Measurements from ENCODE around the gene PRKACB. TPM values are rescaled to one million over a fixed set of nuclear protein-coding genes. Genes with fewer than 3 reads are reported as not detected.

The PRKACB gene
- total and polyA plus RNA-seq, 10 of the 15 experiments (the other 5 are each of a cell fraction or from before 2014, with no cell fraction given) = 3.1 to 9.0 (median 7.1) TPM; not detected in 1

DNA sequence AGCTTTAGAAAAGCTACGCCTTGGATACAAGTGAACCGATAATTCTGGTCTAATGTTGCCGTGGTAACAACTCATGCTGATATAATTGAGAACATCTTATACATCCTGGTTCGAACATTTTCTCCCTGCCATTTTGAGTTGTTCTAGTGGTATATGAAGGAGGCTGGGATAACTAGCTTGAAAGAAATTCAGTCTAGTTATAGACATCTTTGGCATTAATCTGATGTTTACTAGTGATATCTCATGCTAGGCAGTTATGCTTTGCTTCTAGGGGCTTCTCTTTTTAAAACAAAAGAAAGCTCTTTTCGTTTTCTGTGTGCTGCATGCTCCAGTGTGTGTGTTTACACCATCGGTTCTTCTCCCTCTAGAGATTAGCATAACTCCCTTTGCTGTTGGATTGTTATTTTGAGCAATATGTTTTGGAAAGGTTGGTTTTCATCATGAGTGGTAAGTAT is 20.5 kb downstream of the PRKACB start (continued):
- TF ChIP-seq ZNF592 (IDR thresholded peaks at IDR 0.05) (no peak), STAT3 (IDR thresholded peaks at IDR 0.05; ENCODE audit: low read depth, low read length) (no peak), ATF7 (IDR thresholded peaks at IDR 0.05; ENCODE audit: low read depth) (no peak), RBBP5 (conservative IDR thresholded peaks at IDR 0.05) (no peak), POU2F2 (IDR thresholded peaks at IDR 0.05; ENCODE audit: borderline replicate concordance, low read depth, low read length) (no peak)

DNA sequence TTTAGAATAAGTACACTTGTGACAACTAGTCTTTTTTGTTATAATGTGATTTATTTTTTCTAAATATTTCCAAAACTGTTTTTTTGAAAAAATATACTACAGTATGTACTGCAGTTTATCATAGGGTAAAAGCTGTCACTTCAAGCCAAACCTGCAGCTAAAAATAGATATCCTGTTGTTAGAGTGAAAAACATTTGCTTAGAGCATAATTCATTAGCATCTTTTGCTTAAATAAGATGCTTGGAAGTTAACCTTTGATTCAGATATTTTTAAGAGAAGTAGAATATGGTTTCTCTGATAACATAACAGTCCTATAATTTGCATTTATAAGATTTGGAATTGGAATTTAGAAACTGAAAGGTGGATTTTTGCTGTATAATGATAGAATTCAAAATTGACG is 21.5 kb downstream of the PRKACB start:
- no peaks in the 10 kb centered on the region for H4K20me1 ChIP-seq (ENCODE audit: control insufficient read depth, insufficient read depth)
- H3K4me3 ChIP-seq = no peak overlapping the region
- no peaks in the 10 kb centered on the region for H3K9me3 ChIP-seq (replicated peaks; ENCODE audit: control insufficient read depth, insufficient read depth, low read length)
- no TSS peak for BruUV-seq (replicated peaks)
- no peak overlapping the region for H2AFZ ChIP-seq (ENCODE audit: control insufficient read depth, low read depth, low read length)
- ChIA-PET POLR2A (no interaction called here), RAD21 (ENCODE audit: unreplicated experiment) (no interaction called here), SMC1A (ENCODE audit: uncharacterized antibody, unreplicated experiment) (no interaction called here), CTCF (no interaction called here)
- H3K36me3 ChIP-seq (ENCODE audit: control insufficient read depth in 2 of 2, insufficient read depth in 2 of 2, low read length in 1 of 2) = no peaks in the 10 kb centered on the region
- H3K27me3 ChIP-seq (replicated peaks in 1 of 2; ENCODE audit: control insufficient read depth in 2 of 2, insufficient read depth in 2 of 2, low read length in 1 of 2) = no peaks in the 10 kb centered on the region
- FAIRE-seq (no peak), DNase-seq (ENCODE audit: low read depth, low spot score) (no peak), ATAC-seq (no peak)
- TF ChIP-seq POLR2A (IDR thresholded peaks at IDR 0.05; ENCODE audit: low read depth, low read length) = no peak
- TF ChIP-seq, protein P1, sequence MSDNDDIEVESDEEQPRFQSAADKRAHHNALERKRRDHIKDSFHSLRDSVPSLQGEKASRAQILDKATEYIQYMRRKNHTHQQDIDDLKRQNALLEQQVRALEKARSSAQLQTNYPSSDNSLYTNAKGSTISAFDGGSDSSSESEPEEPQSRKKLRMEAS (IDR thresholded peaks at IDR 0.05; ENCODE audit: low read depth, low read length) = no peak
- TF ChIP-seq JUNB (IDR thresholded peaks at IDR 0.05) = no peak
- TF ChIP-seq, protein P2, sequence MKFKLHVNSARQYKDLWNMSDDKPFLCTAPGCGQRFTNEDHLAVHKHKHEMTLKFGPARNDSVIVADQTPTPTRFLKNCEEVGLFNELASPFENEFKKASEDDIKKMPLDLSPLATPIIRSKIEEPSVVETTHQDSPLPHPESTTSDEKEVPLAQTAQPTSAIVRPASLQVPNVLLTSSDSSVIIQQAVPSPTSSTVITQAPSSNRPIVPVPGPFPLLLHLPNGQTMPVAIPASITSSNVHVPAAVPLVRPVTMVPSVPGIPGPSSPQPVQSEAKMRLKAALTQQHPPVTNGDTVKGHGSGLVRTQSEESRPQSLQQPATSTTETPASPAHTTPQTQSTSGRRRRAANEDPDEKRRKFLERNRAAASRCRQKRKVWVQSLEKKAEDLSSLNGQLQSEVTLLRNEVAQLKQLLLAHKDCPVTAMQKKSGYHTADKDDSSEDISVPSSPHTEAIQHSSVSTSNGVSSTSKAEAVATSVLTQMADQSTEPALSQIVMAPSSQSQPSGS (IDR thresholded peaks at IDR 0.05; ENCODE audit: low read length) = no peak
- in situ Hi-C loops (cut with MboI) (no loop called here), intact Hi-C loops (cut with micrococcal nuclease; ENCODE audit: unreplicated experiment) (no loop called here)
- peaks cover 9% of the 10 kb centered on the region; the same call in 1 of the 2 replicates for H3K4me1 ChIP-seq (ENCODE audit: control insufficient read depth, insufficient read depth, low read length)
- H3K9ac ChIP-seq (ENCODE audit: control insufficient read depth, insufficient read depth, low read length) = no peak overlapping the region
- WGBS (ENCODE audit: insufficient coverage, insufficient replicate concordance, low lambda C conversion rate, missing lambda C conversion rate) = 56% methylated on average over 1 of the region's 1 CpG
- H3K4me2 ChIP-seq (ENCODE audit: control insufficient read depth, insufficient read depth) = no peak overlapping the region
- no peak overlapping the region for H3K27ac ChIP-seq (ENCODE audit: control insufficient read depth, insufficient read depth)
- H3K79me2 ChIP-seq (ENCODE audit: control insufficient read depth, insufficient read depth, low read length) = no peaks in the 10 kb centered on the region
